ENCODE results near the gene ST6GALNAC5.
A peak's percentile ranks its signal among the peaks of the same experiment; 100 is the strongest.
"Not testable (repeated sequence)": the region's sequence is repeated elsewhere in the genome, so short reads cannot be mapped to it uniquely, and the experiment has no call there.

The ST6GALNAC5 gene

GRCh38 chr1:76867342-76868130 lies at the start of gene ST6GALNAC5:
Gene ST6GALNAC5, plus strand, starts transcription at chr1:76867480.
- DNase-seq (ENCODE audit: low read depth), result no peak
- H3K4me3 ChIP-seq (ENCODE audit: low read depth, low read length), result peak within 1 kb of the TSS; percentile 63

- no peak for DNase-seq (ENCODE audit: low read depth)
- no peak overlapping the region for H3K4me3 ChIP-seq (ENCODE audit: low read depth, low read length)
Measured at GRCh38 chr1:76820028-76820427, 47.3 kb upstream of the ST6GALNAC5 start.

GRCh38 chr1:76822961-76823360 lies 44.3 kb upstream of the ST6GALNAC5 start:
- H3K4me3 ChIP-seq (ENCODE audit: low read depth, low read length); DNase-seq (ENCODE audit: low read depth): not testable (repeated sequence)

GRCh38 chr1:76824106-76824505 lies 43.2 kb upstream of the ST6GALNAC5 start:
- DNase-seq (ENCODE audit: low read depth), result no peak
- no peak overlapping the region for H3K4me3 ChIP-seq (ENCODE audit: low read depth, low read length)

GRCh38 chr1:76826072-76826845 lies 41.0 kb upstream of the ST6GALNAC5 start:
- no peak overlapping the region for H3K4me3 ChIP-seq (ENCODE audit: low read depth, low read length)
- DNase-seq (ENCODE audit: low read depth), result peak; percentile 31

GRCh38 chr1:76827066-76827465 lies 40.2 kb upstream of the ST6GALNAC5 start:
- H3K4me3 ChIP-seq (ENCODE audit: low read depth, low read length), result no peak overlapping the region
- DNase-seq (ENCODE audit: low read depth), result no peak

GRCh38 chr1:76830373-76830772 lies 36.9 kb upstream of the ST6GALNAC5 start:
- no peak overlapping the region for H3K4me3 ChIP-seq (ENCODE audit: low read depth, low read length)
- DNase-seq (ENCODE audit: low read depth), result no peak

- no peak for DNase-seq (ENCODE audit: low read depth)
- no peak overlapping the region for H3K4me3 ChIP-seq (ENCODE audit: low read depth, low read length)
Measured at GRCh38 chr1:76832521-76832920, 34.8 kb upstream of the ST6GALNAC5 start.

GRCh38 chr1:76833151-76833550 lies 34.1 kb upstream of the ST6GALNAC5 start:
- no peak for DNase-seq (ENCODE audit: low read depth)
- no peak overlapping the region for H3K4me3 ChIP-seq (ENCODE audit: low read depth, low read length)

GRCh38 chr1:76833856-76834255 lies 33.4 kb upstream of the ST6GALNAC5 start:
- H3K4me3 ChIP-seq (ENCODE audit: low read depth, low read length), result no peak overlapping the region
- DNase-seq (ENCODE audit: low read depth), result no peak

- DNase-seq (ENCODE audit: low read depth), result no peak
- H3K4me3 ChIP-seq (ENCODE audit: low read depth, low read length), result no peak overlapping the region
Measured at GRCh38 chr1:76835203-76835602, 32.1 kb upstream of the ST6GALNAC5 start.

GRCh38 chr1:76840278-76840677 lies 27.0 kb upstream of the ST6GALNAC5 start:
- no peak for DNase-seq (ENCODE audit: low read depth)
- no peak overlapping the region for H3K4me3 ChIP-seq (ENCODE audit: low read depth, low read length)

GRCh38 chr1:76841460-76841859 lies 25.8 kb upstream of the ST6GALNAC5 start:
- H3K4me3 ChIP-seq (ENCODE audit: low read depth, low read length), result no peak overlapping the region
- DNase-seq (ENCODE audit: low read depth), result no peak

- H3K4me3 ChIP-seq (ENCODE audit: low read depth, low read length), result no peak overlapping the region
- DNase-seq (ENCODE audit: low read depth), result no peak
Measured at GRCh38 chr1:76843821-76844464, 23.3 kb upstream of the ST6GALNAC5 start.

GRCh38 chr1:76854255-76854654 lies 13.0 kb upstream of the ST6GALNAC5 start:
- no peak for DNase-seq (ENCODE audit: low read depth)
- no peak overlapping the region for H3K4me3 ChIP-seq (ENCODE audit: low read depth, low read length)

GRCh38 chr1:76856104-76856503 lies 11.2 kb upstream of the ST6GALNAC5 start:
- no peak for DNase-seq (ENCODE audit: low read depth)
- no peak overlapping the region for H3K4me3 ChIP-seq (ENCODE audit: low read depth, low read length)

- H3K4me3 ChIP-seq (ENCODE audit: low read depth, low read length), result no peak overlapping the region
- DNase-seq (ENCODE audit: low read depth), result no peak
Measured at GRCh38 chr1:76857138-76857537, 10.1 kb upstream of the ST6GALNAC5 start.

GRCh38 chr1:76857973-76858372 lies 9.3 kb upstream of the ST6GALNAC5 start:
- no peak overlapping the region for H3K4me3 ChIP-seq (ENCODE audit: low read depth, low read length)
- no peak for DNase-seq (ENCODE audit: low read depth)

- H3K4me3 ChIP-seq (ENCODE audit: low read depth, low read length), result no peak overlapping the region
- DNase-seq (ENCODE audit: low read depth), result no peak
Measured at GRCh38 chr1:76861149-76861548, 6.1 kb upstream of the ST6GALNAC5 start.

GRCh38 chr1:76862447-76862846 lies 4.8 kb upstream of the ST6GALNAC5 start:
- DNase-seq (ENCODE audit: low read depth), result peak; percentile 62
- H3K4me3 ChIP-seq (ENCODE audit: low read depth, low read length), result no peak overlapping the region
